Right lobe of liver (tissue), 6 donors: ENCODE results near the gene CELF2. TPM values are rescaled to one million over a fixed set of nuclear protein-coding genes. Genes with fewer than 3 reads are reported as not detected.

Source experiments
- ATAC-seq, 4 donors: fragments of 200-7000 bp; cut with Tn5 transposase; one replicate each; pipeline ENCODE4 v1.9.1; 2020; ENCODE audit warnings: mild to moderate bottlenecking in 4 of 4, moderate library complexity in 4 of 4
- DNase-seq, 3 donors: peaks; one replicate each; pipeline ENCODE4 v3.0.0-alpha.2; 2020
- H3K27ac ChIP-seq, 3 donors: fragments of 200-600 bp; one replicate each; pipeline ENCODE4 v1.8.0; 2022
- H3K27me3 ChIP-seq, 2 donors: fragments of 200-600 bp; one replicate each; pipeline ENCODE4 v1.8.0; 2022
- H3K36me3 ChIP-seq, 4 donors: fragments of 200-600 bp; sonication (generic) in 1 of 4; one replicate each; pipeline versions ENCODE4 v1.5.1 to v1.8.0; 2017 to 2022; ENCODE audit warnings: control low read depth in 1 of 4
- H3K4me1 ChIP-seq, 4 donors: fragments of 200-600 bp; sonication (generic) in 1 of 4; one replicate each; pipeline versions ENCODE4 v1.5.1 to v1.8.0; 2017 to 2022; ENCODE audit warnings: control low read depth in 1 of 4
- H3K4me3 ChIP-seq, 3 donors: fragments of 200-600 bp; one replicate each; pipeline ENCODE4 v1.8.0; 2022
- H3K9me3 ChIP-seq, 4 donors: fragments of 200-600 bp; sonication (generic) in 1 of 4; one replicate each; pipeline versions ENCODE4 v1.5.1 to v1.8.0; 2017 to 2022; ENCODE audit warnings: control low read depth in 1 of 4
- POLR2A ChIP-seq: fragments of 450-650 bp; IDR thresholded peaks from one replicate; pipeline ENCODE4 v1.6.1; 2017; ENCODE audit warnings: antibody characterized with exemption, mild to moderate bottlenecking
- WGBS: methylation state at CpG from one replicate; pipeline ENCODE4 v1.1.6; 2018; ENCODE audit warnings: low coverage, low lambda C conversion rate; ENCODE audit not compliant: insufficient coverage; ENCODE audit errors: missing lambda C conversion rate; 5-methylcytosine and 5-hydroxymethylcytosine counted together
- intact Hi-C, 2 donors: fragments of 100-400 bp; cut with DNase I; formaldehyde crosslinking; loops; one replicate each; pipeline versions ENCODE4 v1.11.2 to v1.14.1; 2022
- total RNA-seq, 6 experiments: library from RNA; depleted of rRNA in 2 of 6; stranded (reverse); fragments of >200 nt in 2 of 6; fragmentation: NEBNext Ultra II Directional in 3 of 6; extraction: Animal tissue kit (Norgen Biotek cat#: 25700) in 3 of 6; gene quantifications; one replicate each; pipeline versions ENCODE4 v1.1.0 to v1.2.4, GENCODE V29; 2016 to 2023
- TF ChIP-seq, protein P1 (sequence below), 4 donors: fragments of 200-600 bp in 3 of 4; fragments of 450-650 bp in 1 of 4; IDR thresholded peaks; one replicate each; pipeline versions ENCODE4 v1.5.1 to v1.8.0; 2016 to 2022; ENCODE audit warnings: antibody characterized with exemption in 4 of 4, mild to moderate bottlenecking in 2 of 4
- donor health status: DM: no; HTN: yes; CAD: no.
- donor health status: DM: no; HTN: no; CAD: no.
- donor health status: DM: no; HTN: no; CAD: no.
- donor health status: DM: no; HTN: yes; CAD: no.
- donor health status: DM: no; HTN: yes; CAD: no.

Gene CELF2
- total RNA-seq, 6 experiments from 2014 or later, result 2.4 to 6.2 (median 3.7) TPM

DNA sequence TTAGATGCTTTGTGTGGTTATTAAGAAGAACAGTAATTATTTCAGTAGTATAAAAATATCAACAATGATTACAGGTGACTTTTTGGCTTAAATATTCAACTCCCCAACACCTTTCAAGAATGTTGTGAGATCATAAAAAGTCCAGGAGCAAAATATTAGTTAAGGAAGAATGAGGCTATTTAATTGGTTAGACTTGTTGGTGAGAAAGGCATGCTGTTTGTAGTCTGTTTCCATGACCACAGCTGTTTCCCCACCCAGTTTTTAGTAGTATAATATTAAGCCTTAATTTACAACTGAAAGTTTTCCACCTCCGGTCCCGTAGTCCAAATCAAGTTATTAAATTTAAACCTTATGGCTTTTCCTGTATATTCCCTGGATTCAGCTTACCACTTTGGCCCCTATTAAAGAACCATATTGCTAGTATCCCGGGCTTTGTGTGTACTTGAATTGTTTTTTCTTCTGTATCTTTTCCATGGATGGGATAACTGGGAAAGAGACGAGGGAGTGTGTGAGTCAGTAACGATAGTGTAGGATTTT is 133.3 kb downstream of the CELF2 start:
- no peak overlapping the region for H3K27ac ChIP-seq
- no peak for ATAC-seq

DNA sequence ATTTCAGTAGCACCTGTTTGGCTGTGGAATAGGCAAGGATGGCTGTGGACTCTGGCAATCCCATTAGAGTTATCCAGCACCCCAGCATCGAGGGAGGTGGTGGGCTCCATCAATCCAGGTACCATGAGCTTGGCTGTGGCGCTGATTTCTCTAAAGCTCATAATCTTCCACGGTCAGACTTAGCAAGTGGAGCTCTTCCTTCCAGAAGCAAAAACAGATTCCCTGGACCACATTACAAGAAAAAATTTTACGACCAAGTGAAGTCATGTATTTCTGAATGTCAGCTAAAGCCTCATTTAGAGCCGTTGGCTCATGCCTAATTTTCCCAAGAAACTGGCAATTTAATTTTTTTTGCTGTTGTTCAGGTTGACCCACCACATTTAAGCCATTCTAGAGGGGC is 135.1 kb downstream of the CELF2 start:
- no peak overlapping the region for H3K4me3 ChIP-seq
- no peaks in the 10 kb centered on the region for H3K9me3 ChIP-seq
- no peaks in the 10 kb centered on the region for H3K27me3 ChIP-seq
- H3K36me3 ChIP-seq, result no peaks in the 10 kb centered on the region
- H3K4me1 ChIP-seq, result no peaks in the 10 kb centered on the region
- TF ChIP-seq, protein P1, sequence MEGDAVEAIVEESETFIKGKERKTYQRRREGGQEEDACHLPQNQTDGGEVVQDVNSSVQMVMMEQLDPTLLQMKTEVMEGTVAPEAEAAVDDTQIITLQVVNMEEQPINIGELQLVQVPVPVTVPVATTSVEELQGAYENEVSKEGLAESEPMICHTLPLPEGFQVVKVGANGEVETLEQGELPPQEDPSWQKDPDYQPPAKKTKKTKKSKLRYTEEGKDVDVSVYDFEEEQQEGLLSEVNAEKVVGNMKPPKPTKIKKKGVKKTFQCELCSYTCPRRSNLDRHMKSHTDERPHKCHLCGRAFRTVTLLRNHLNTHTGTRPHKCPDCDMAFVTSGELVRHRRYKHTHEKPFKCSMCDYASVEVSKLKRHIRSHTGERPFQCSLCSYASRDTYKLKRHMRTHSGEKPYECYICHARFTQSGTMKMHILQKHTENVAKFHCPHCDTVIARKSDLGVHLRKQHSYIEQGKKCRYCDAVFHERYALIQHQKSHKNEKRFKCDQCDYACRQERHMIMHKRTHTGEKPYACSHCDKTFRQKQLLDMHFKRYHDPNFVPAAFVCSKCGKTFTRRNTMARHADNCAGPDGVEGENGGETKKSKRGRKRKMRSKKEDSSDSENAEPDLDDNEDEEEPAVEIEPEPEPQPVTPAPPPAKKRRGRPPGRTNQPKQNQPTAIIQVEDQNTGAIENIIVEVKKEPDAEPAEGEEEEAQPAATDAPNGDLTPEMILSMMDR (IDR thresholded peaks at IDR 0.05), result no peak
- no peak for TF ChIP-seq POLR2A
- DNase-seq (no peak), ATAC-seq (no peak)
- 59% methylated on average over 5 of the region's 5 CpGs for WGBS
- no peak overlapping the region for H3K27ac ChIP-seq
- intact Hi-C loops, result no loop called here

More for the DNA sequence above, 133.3 kb downstream of the CELF2 start:
- WGBS, result 56% methylated on average over 5 of the region's 5 CpGs
- intact Hi-C loops, result no loop called here
- Histone ChIP-seq H3K4me3 (no peak overlapping the region), H3K36me3 (no peaks in the 10 kb centered on the region), H3K9me3 (no peaks in the 10 kb centered on the region), H3K4me1 (no peaks in the 10 kb centered on the region), H3K27me3 (no peaks in the 10 kb centered on the region)
- TF ChIP-seq, protein P1 (IDR thresholded peaks at IDR 0.05), result no peak
- no peak for DNase-seq

DNA sequence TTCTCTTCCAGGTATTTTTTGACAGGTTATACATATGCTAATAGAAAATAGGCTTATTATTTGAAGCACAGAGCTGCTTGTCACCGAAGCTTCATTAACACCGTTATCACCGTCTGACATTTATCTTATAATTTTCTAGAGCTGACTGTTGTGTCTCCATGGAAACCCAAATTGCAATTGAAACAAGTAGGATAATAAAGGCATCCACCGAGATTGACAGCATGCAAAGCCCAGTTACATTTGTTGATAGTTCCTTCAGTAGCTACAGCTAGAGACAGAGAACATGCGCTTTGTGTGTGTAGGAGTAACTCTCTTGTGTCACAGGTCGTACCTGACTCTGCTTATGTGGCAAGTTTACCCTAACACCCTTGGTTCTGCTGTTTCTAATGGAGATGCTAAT is 135.6 kb downstream of the CELF2 start:
- TF ChIP-seq POLR2A, result no peak
- TF ChIP-seq, protein P1 (IDR thresholded peaks at IDR 0.05), result no peak
- Histone ChIP-seq H3K27me3 (no peaks in the 10 kb centered on the region), H3K36me3 (no peaks in the 10 kb centered on the region), H3K27ac (no peak overlapping the region), H3K9me3 (no peaks in the 10 kb centered on the region), H3K4me1 (no peaks in the 10 kb centered on the region), H3K4me3 (no peak overlapping the region)
- intact Hi-C loops, result no loop called here
- ATAC-seq, result no peak
- WGBS, result 67% methylated on average over 6 of the region's 6 CpGs
- no peak for DNase-seq

DNA sequence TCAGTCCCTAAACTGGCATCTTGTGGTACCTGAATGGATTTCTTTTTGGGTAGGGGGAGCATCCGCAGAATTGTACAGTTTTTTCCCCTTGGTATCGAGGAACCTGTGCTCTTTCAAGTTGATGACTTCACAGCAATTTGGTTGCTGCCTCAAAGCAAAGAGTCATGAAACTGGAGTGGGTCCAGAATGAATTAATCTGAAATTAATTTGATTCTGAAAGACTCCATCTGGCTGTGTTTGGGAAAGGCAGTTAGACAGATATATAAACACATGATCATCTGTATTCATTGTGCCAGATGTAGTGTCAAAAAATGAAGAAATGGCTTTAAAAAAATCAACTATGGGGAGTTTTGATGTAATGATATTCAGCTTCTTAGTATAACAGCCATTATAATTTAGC is 136.1 kb downstream of the CELF2 start:
- WGBS, result 61% methylated on average over 2 of the region's 2 CpGs
- ATAC-seq (no peak), DNase-seq (no peak)
- Histone ChIP-seq H3K27ac (no peak overlapping the region), H3K36me3 (no peaks in the 10 kb centered on the region), H3K9me3 (no peaks in the 10 kb centered on the region), H3K4me1 (no peaks in the 10 kb centered on the region), H3K4me3 (no peak overlapping the region), H3K27me3 (no peaks in the 10 kb centered on the region)
- TF ChIP-seq, protein P1 (IDR thresholded peaks at IDR 0.05), result no peak
- no peak for TF ChIP-seq POLR2A
- intact Hi-C loops, result no loop called here

DNA sequence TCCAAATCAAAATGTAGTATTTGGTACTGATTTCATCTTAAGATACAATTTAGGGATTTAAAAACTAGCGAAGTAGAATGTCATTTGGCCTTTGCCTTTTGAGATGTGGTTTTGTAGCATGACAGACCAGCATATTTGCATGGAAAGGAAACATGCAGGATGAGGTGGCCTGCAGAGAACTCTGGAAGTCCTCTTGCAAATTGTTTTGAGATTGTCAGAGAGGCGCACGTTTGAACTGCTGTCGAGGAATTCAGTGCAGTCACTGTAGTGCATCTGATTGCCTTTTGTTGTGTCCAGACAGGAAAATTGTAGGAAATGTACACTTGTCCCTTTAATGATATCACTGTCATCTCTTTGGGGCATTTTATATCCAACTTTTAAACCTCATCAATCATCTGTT is 136.7 kb downstream of the CELF2 start:
- H3K27me3 ChIP-seq, result no peaks in the 10 kb centered on the region
- intact Hi-C loops, result no loop called here
- ATAC-seq (no peak), DNase-seq (no peak)
- 48% methylated on average over 4 of the region's 4 CpGs for WGBS
- no peak overlapping the region for H3K27ac ChIP-seq
- no peaks in the 10 kb centered on the region for H3K4me1 ChIP-seq
- no peak for TF ChIP-seq POLR2A
- TF ChIP-seq, protein P1 (IDR thresholded peaks at IDR 0.05), result no peak
- H3K4me3 ChIP-seq, result no peak overlapping the region
- no peaks in the 10 kb centered on the region for H3K36me3 ChIP-seq
- no peaks in the 10 kb centered on the region for H3K9me3 ChIP-seq
